GM12892 (cell line): ENCODE measurements around the gene PRR5.

ENCODE experiments used
- POLR2A ChIP-seq: IDR thresholded peaks from 2 replicates; pipeline ENCODE4 v1.6.1; 2011; ENCODE audit warnings: low read depth, low read length, control low read depth
- POLR2AphosphoS5 ChIP-seq: IDR thresholded peaks from 2 replicates; pipeline ENCODE4 v1.6.1; 2011; ENCODE audit warnings: low read depth, low read length, control low read depth
- TAF1 ChIP-seq: IDR thresholded peaks from 2 replicates; pipeline ENCODE4 v1.6.1; 2011; ENCODE audit warnings: low read depth, mild to moderate bottlenecking, control low read depth, low read length, borderline replicate concordance

- TF ChIP-seq POLR2A = no peak
- no peak for TF ChIP-seq POLR2AphosphoS5
- TF ChIP-seq TAF1 = no peak
Measured at GRCh38 chr22:44764974-44765373, 63.0 kb downstream of the PRR5 start.
